HG03108 (cell line): ENCODE data around the gene ST8SIA1.
"Not testable (repeated sequence)": the region's sequence is repeated elsewhere in the genome, so short reads cannot be mapped to it uniquely, and the experiment has no call there.

Experiments
- ATAC-seq: cut with Tn5 transposase; IDR thresholded peaks from one replicate; pipeline ENCODE4 v1.9.1; 2021; ENCODE audit warnings: moderate library complexity; ENCODE audit not compliant: unreplicated experiment

ST8SIA1 gene

GRCh38 chr12:22334410-22335100 lies at the start of gene ST8SIA1:
Gene ST8SIA1 (minus strand): TSS chr12:22334707. CDS start chr12:22334232, 475 bp downstream.
- ATAC-seq = no peak

DNA sequence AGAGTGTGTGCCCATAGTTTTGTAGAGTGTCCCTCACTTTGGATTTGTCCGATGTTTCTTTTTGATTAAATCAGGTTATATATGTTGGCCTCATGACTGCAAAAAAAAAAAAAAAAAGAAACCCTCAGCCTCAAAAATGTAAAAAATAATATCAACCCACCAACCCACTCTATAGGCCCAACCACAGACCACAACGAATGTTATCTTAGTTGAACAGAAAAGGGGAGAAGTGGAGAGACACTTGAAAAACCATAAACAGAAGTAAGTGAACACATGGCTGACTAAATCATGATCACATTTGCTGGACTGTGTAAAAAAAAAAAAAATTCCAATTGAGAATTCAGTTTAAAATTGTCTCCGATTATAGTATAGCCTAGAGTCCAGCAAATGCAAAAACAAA lies 45.5 kb upstream of the ST8SIA1 start:
- no peak for ATAC-seq

DNA sequence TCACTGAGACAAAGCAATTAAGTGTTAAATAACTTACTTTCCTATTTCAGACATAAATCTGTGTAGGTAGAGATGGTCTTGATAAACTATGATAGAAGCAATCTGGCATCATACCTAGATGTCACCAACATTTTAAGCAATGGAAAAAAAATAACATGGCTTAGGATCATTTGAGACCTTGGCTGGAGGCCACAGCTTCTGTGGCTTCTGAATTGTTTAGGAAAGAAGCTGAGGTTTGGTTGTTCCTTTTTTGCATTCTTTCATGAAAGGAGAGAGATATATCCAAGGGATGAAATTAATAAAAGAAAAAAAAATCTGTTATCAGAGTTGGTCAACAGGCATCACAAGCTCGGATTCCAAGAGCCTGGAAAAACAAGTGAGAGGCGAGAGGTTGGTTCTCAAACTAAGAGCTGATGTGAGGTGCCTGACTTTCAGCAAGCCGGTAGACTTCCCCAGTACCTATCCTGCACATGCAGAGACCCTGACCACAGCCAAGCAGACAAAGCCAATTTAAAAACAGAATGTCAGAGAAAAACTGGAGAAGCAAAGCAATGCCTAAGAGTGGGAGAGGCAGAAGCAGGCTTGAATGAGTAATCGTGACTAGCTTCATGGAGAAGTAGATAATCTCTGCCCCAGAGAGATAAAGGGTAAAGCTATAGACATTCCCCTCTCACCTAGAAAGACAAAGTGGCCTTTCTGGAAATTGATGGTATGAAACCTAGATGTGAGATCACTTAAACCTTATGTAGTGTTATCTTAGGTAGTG lies 43.4 kb upstream of the ST8SIA1 start:
- no peak for ATAC-seq

DNA sequence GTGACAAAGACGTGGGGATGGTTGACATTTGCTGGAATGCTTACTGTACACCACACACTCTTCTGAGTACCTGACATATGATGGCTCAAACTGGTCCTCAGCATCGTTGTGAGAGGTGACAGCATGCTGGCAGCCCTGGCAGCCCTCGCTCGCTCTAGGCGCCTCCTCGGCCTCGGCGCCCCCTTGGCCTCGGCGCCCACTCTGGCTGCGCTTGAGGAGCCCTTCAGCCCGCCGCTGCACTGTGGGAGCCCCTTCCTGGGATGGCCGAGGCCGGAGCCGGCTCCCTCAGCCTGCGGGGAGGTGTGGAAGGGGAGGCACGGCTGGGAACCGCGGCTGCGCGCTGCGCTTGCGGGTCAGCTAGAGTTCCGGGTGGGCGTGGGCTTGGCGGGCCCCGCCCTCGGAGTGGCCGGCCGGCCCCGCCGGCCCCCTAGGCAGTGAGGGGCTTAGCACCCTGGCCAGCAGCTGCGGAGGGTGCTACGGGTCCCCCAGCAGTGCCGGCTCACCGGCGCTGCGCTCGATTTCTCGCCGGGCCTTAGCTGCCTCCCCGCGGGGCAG lies 42.2 kb upstream of the ST8SIA1 start:
- ATAC-seq = not testable (repeated sequence)

GRCh38 chr12:22374508-22374907 lies 40.0 kb upstream of the ST8SIA1 start:
- no peak for ATAC-seq

- ATAC-seq = no peak
These were observed 37.9 kb upstream of the ST8SIA1 start for GRCh38 chr12:22372277-22372837.

GRCh38 chr12:22366181-22366580 lies 31.7 kb upstream of the ST8SIA1 start:
- no peak for ATAC-seq

DNA sequence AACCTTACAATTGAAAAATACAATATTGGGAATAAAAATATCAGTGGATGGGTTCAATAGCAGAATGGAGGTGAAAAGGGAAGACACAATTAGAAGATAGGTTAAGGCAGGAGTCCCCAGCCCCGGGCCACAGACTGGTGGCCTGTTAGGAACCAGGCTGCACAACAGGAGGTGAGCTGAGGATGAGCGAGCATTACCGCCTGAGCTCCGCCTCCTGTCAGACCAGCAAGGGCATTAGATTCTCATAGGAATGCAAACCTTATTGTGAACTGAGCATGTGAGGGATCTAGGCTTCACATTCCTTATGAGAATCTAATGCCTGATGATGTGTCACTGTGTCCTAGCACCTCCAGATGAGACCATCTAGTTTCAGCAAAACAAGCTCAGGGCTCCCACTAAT lies 27.3 kb upstream of the ST8SIA1 start:
- no peak for ATAC-seq

- ATAC-seq = no peak
These were observed 26.3 kb upstream of the ST8SIA1 start for GRCh38 chr12:22360774-22361173.

DNA sequence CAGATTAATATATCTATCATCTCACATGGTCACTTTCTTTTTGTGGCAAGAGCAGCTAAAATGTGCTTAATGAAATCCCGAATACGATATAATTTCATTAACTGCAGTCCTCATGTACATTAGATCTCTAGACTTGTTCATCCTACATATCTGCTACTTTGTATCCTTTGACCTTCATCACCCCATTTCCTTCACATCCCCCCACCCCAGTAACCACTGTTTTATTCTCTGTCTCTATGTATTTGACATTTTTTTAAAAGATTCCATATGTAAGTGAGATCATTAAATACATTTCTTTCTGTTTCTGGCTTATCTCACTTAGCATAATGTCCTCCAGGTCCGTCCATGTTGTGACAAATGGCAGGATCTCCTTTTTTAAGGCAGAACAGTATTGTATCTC lies 23.0 kb upstream of the ST8SIA1 start:
- ATAC-seq = no peak

DNA sequence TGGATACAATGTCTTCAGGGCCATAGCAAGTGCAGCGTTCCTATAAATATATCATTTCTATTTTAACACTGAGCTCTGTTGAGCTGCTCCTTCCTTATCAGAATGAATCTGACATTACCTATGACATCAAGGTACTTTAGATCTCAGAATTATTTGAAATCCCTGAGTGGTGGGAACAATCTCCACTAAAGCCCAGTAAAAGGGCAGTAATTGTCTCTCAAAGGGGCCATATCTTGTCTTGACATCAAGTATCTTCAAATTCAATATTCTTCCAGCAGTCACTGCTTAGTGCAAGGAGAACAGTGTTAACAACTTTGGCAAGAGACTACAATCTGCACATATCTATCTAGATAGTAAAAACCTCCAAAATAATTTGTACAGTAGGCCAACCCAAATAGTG lies 21.7 kb upstream of the ST8SIA1 start:
- no peak for ATAC-seq

DNA sequence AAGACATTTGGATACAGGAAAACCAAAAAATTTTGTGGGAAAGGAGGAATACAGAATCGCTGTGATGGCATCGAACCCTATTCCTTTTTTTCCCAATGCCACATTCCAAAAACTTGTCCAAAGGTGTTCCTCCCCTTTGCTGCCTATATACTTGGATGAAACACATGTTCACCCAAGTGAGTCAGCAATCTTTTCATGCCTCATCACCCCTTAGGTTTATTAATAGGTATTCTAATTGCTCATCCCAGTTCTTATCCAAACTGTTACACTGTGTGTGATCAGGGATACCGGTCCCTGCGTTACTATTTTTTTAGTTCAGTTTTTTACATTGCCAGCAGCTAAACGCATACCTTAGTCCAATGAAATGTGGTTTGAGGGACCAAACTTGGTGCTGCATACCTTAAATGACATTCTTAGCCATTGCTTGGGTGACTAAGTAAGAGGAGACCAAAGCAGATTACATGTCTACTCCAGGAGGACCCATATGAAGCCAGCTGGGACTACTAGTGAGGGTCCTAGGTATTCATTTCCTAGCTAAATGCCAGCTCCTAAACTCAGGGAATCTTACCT lies 20.6 kb upstream of the ST8SIA1 start:
- no peak for ATAC-seq

- ATAC-seq = no peak
These were observed 19.3 kb upstream of the ST8SIA1 start for GRCh38 chr12:22353615-22354325.

GRCh38 chr12:22350886-22351285 lies 16.4 kb upstream of the ST8SIA1 start:
- no peak for ATAC-seq

GRCh38 chr12:22348208-22348607 lies 13.7 kb upstream of the ST8SIA1 start:
- no peak for ATAC-seq

GRCh38 chr12:22340143-22340542 lies 5.6 kb upstream of the ST8SIA1 start:
- ATAC-seq = no peak

DNA sequence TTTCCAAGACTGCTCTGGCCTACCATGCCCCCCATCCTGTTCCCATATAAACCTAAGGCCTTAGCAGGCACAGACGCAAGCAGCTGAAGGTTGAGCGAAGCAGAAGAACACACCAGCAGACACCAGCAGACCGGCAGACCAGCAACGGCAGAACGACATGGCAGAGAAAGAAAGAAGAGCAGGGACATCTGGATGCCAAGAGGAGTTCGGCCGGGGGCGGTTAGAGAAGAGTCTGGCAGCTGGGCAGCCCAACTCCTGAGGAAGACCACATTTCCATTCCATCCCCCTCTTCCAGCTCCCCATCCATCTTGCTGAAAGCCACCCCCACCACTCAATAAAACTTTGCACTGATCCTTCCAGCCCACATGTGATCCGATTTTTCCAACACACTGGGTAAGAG lies 5.2 kb upstream of the ST8SIA1 start:
- ATAC-seq = no peak

- peak; percentile 25 for ATAC-seq
These were observed 1.3 kb upstream of the ST8SIA1 start for GRCh38 chr12:22335794-22336166.

GRCh38 chr12:22333713-22334409 lies 646 bp downstream of the ST8SIA1 start:
- ATAC-seq = no peak

DNA sequence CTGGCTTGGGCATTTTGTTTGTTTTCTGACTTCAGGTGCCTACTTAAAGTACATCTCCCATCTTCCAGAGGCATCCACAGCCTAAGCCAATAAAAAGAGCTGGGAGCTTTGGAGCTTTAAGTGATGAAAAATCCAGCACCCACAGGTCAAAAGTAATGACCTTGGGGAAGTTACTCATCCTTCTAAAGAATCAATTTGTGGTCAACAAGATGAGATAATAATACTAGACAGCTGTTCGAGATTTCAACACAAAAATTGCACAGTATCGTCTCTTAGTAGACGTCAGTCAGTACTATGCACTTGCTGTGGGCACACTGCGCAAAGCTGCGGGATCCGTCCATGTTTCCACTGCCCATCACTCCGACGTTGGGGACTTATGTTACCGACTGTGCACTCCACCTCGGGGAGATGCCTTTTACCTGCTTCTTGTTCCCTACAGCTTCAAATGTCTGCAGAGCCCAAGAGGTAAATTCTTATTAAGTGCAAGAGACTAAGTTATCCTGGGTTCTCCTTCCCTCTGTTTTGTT lies 1.3 kb downstream of the ST8SIA1 start:
- ATAC-seq = no peak
